GM19328 (cell line): ENCODE results near the gene VTI1B.

ENCODE experiments used
- ATAC-seq: cut with Tn5 transposase; IDR thresholded peaks from one replicate; pipeline ENCODE4 v1.9.1; 2021; ENCODE audit warnings: mild to moderate bottlenecking, moderate library complexity; ENCODE audit not compliant: unreplicated experiment

Gene VTI1B

GRCh38 chr14:67680121-67680602 is 5.7 kb upstream of the VTI1B start:
- peak; percentile 72 for ATAC-seq

DNA sequence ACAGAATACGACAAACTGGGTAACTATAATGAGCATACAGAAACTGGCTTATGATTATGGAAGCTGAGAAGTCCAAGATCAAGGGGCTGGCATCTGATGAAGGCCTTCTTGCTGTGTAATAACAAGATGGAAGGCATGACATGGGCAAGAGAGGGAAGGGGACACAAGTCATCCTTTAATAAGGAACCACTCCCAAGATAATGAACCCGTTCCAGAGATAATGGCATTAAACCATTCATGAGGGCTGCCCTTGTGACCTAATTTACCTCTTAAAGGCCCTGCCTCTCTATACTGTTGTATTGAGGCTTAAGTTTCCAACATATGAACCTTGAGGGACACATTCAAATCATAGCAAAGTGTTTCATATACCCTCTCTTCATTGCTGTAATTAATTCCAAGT is 4.6 kb upstream of the VTI1B start:
- ATAC-seq, result no peak

DNA sequence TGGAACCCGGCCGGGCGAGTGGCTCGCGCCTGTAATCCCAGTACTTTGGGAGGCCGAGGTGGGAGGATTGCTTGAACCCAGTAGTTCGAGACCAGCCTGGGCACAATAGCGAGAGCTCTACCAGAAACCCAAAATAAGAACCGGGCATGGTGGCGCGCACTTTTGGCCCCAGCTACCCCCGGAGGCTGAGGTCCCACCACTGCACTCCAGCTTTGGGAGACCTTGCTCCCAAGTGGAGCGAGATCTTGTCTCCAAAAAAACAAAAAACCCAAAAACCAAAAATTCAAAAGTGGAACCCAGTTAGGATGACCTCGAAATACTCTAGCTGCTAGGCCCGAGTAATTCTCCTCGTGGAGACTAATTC is 769 bp upstream of the VTI1B start:
- no peak for ATAC-seq

- peak; percentile 35 for ATAC-seq
Observed at GRCh38 chr14:67674139-67674479, 323 bp downstream of the VTI1B start.

DNA sequence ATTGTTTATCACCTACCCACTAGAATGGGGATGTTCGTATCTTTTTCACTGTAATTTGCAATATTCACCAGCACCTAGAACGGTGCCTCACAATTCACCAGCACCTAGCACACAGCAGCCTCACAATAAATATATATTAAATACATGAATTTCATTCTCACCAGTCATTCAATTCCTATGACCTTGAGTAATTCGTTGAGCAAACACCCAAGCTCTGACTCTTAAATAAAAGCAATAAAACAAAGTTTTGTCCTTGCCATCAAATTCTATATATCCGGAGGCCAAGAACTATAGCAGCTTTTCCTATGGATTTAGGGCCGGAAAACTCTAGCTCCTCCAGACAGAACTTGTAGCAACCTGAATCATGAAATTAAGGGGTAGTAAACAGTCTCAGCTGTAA is 981 bp downstream of the VTI1B start:
- no peak for ATAC-seq

DNA sequence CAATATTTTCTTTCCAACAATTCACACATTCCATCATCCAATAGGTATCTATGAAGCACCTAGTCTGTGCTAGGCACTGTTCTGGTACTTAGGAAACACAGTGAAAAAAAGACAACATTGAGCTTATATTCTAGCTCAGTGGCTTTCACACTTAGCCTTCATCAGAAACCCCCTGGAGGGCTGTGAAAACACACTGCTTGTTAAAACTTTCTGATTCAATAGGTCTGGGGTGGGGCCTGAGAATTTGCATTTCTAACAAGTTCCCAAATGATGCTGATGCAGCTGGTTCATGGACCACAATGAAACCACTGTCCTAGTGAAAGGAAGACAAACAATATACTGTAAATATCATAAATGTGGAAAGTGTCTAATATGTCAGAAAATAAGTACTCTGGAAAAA is 5.9 kb downstream of the VTI1B start:
- no peak for ATAC-seq

- no peak for ATAC-seq
Observed at GRCh38 chr14:67666750-67667449, 7.5 kb downstream of the VTI1B start.

DNA sequence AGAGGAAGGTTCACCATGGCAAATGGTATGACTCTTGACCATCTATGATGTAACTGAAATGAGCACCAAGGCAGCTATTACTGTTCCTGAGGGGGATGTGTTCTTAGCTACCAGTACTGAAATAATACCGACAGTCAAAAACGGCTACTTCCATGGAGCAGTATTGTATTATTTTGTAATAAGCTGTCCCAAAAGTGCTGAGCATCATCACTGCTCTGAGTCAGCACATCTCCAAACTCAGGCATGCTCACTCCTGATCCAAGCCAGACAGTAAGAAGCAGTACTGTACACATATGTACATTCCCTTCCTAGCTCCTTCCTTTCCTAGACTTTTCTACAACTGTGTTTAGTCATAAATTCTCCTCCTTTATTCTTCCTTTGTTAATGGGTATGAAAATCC is 8.6 kb downstream of the VTI1B start:
- ATAC-seq, result no peak

- no peak for ATAC-seq
Observed at GRCh38 chr14:67663633-67664032, 10.8 kb downstream of the VTI1B start.

DNA sequence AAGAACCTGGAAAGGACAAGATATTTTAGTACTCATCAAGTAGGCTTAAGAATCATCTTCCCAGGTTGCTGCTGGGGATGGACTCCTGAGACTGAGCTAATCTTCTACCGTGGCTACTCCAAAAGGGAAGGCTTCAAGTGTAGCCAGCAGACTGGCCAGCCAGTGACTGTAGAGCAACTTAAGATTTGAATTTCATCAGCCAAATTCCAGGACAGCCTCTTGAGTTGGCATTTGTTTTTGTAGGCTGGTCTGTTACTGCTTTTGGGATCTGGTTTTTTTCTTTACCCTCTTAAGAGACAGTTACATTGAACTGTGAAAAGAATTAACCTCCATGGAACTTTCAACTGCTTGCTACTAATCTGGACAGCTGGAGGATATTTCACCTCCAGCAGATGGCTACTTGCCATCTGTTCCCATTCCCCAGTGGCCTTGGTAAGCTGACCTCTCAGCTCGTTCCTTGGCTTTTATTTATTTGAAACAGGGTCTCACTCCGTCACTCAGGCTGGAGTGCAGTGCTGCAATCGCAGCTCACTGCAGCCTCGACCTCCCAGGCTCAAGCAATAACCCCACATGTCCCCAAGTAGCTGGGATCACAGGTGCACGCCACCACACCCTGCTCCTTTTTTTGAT is 20.7 kb downstream of the VTI1B start:
- ATAC-seq, result no peak

DNA sequence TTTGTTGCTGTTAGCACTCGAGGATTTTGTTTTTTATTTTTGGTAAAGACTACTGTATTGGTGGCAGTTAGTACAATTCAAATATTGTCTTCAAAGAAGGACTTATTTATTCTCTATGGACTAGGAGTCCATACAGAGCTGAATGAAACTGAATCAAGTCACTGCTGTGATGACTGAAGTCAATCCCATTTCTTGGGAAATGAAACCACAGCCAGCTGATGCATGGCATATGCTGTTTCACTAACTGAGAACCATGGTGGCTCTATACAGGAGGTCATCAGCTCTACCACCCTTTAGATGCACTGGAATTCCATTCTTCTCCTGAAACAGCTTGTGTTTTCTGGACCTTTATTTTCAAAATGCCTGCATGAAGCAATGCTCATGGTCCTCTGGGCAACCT is 22.2 kb downstream of the VTI1B start:
- ATAC-seq, result no peak

- no peak for ATAC-seq
Observed at GRCh38 chr14:67650694-67651093, 23.7 kb downstream of the VTI1B start.

GRCh38 chr14:67650151-67650550 is 24.3 kb downstream of the VTI1B start:
- no peak for ATAC-seq

GRCh38 chr14:67646131-67646530 is 28.3 kb downstream of the VTI1B start:
- ATAC-seq, result no peak

DNA sequence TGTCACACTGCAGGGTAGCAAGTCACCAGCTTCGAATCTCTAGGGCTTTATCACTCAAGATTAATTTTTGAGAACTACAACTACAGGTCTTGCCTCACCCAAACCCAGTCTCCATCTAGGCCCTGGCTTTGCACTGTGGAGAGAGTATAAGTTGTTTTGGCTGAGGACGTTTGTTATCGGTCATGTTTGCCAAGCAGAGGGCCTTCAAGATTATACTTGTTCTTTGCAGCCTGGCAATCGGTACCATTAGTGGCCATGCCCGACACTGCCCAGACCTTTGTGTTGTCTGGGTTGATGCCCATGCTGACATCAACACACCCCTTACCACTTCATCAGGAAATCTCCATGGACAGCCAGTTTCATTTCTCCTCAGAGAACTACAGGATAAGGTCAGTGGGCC is 29.0 kb downstream of the VTI1B start:
- ATAC-seq, result no peak

GRCh38 chr14:67644428-67644827 is 30.0 kb downstream of the VTI1B start:
- no peak for ATAC-seq

DNA sequence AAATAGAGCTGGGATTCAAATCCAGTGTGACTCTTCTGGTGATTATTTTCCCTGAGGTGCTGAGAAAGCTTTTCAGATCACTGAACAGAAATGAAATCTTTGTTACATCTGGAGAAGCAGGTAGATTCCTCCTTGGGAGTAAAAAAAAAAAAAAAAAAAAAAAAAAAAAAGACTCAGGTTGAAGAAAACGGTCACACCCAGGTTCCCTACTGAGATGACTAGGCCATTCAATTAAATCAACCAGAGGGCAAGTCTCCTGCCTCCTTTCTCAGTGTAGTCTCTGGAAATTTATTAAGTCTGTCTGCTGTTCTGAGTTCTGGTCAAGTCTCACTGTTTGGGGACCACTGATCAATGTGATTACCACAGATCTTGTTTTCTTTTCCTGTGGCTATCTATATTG is 30.7 kb downstream of the VTI1B start:
- ATAC-seq, result no peak

DNA sequence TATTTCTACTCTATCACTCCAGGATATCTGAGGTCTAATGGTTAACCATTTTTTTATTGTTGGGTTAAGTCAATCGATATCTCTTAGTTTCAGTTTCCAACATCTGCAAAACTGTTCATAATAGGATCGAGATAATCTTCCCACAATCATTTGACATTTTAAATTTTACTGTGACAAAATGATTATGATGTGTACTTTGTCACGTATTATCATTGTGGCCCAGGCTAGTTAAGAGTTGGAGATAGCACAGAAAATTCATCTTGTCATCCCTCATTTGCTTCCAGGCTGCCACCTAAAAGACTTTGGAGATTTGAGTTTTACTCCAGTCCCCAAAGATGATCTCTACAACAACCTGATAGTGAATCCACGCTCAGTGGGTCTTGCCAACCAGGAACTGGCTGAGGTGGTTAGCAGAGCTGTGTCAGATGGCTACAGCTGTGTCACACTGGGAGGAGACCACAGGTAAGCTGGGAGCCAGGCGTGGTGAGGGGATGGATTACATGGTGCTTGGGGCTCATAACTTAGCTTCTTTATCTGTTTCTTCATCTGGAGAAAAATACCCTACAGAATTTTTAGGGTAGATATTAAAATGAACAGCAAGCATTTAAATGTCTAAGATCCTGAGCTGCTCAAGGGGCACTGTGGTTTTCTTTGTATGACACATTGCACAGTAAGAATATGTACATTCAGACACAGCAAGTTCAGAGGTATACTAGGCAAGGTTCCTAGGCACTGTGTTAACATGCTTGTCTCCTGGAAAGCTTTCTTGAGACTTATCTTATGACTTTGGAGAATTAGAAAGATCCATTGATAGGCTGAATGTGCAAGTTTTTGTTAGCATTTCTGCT is 32.3 kb downstream of the VTI1B start:
- ATAC-seq, result no peak

- no peak for ATAC-seq
Observed at GRCh38 chr14:67641480-67641879, 33.0 kb downstream of the VTI1B start.

DNA sequence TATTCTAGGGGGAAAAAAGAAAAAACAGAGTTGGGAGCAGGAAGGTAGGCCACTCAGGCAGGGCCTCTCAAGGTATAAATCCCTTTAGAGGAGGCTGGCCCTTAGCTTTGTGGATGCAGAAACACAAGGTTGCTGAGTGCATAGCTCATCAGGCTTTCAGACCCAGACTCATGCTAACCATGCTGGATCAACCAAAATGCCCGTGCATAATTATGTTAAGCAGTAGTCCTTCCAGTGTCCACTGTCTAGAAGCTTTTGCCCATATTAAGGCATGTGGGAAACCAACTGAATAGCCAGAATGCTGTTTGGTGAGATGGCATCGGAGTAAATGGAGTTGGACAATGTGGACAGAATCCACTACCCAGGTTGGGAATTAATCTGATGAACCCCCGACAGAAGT is 35.8 kb downstream of the VTI1B start:
- no peak for ATAC-seq

- ATAC-seq, result no peak
Observed at GRCh38 chr14:67636361-67636919, 38.0 kb downstream of the VTI1B start.
